ENCODE measurements around the gene PNPLA6. TPM values are rescaled to one million over a fixed set of nuclear protein-coding genes. Genes with fewer than 3 reads are reported as not detected.

The PNPLA6 gene
- total and polyA plus RNA-seq, 9 of the 15 experiments (the other 6 are each of a cell fraction or from before 2014, with no cell fraction given) = 0.07 to 30.2 (median 8.3) TPM

GRCh38 chr19:7515645-7516151 lies 19.8 kb upstream of the PNPLA6 start, which contains the start of gene ZNF358 (continued):
- TF ChIP-seq HMG20A (CRISPR knock-in tag; conservative IDR thresholded peaks at IDR 0.05) (no peak), SMAD2 (IDR thresholded peaks at IDR 0.05; ENCODE audit: low read depth, low read length) (no peak), GTF2A2 (tag; IDR thresholded peaks at IDR 0.05) (no peak), NFRKB (IDR thresholded peaks at IDR 0.05; ENCODE audit: low read depth) (peak; percentile 42; the same call in 1 of the 2 replicates), NCOA4 (IDR thresholded peaks at IDR 0.05; ENCODE audit: partially characterized antibody) (no peak), GATAD2B (IDR thresholded peaks at IDR 0.05; ENCODE audit: borderline replicate concordance) (no peak), PHF8 (IDR thresholded peaks at IDR 0.05; ENCODE audit: borderline replicate concordance, low read length) (peak; percentile 35; the same call in 1 of the 2 replicates), BCOR (IDR thresholded peaks at IDR 0.05) (peak; percentile 32; the same call in 1 of the 2 replicates), HDAC1 (IDR thresholded peaks at IDR 0.05) (peak in 1 of 2 experiments; percentile 71; a peak in 2 of 4 replicates), E2F6 (IDR thresholded peaks at IDR 0.05; ENCODE audit: borderline replicate concordance in 1 of 2, extremely low read depth in 1 of 2, insufficient read depth in 1 of 2, insufficient read length in 1 of 2, low read depth in 1 of 2, low read length in 1 of 2, poor library complexity in 1 of 2, severe bottlenecking in 1 of 2) (peak in 1 of 2 experiments; percentile 42), CBX2 (IDR thresholded peaks at IDR 0.05; ENCODE audit: insufficient read depth, low read length, poor library complexity, severe bottlenecking) (no peak), MBD2 (IDR thresholded peaks at IDR 0.05; ENCODE audit: borderline replicate concordance, low read depth) (peak; percentile 18; the same call in 1 of the 2 replicates), POLR2G (IDR thresholded peaks at IDR 0.05; ENCODE audit: low read depth, low read length) (peak; percentile 67), POLR2A (conservative IDR thresholded peaks at IDR 0.05) (0 out of 2 replicates have a peak, but pooled peaks have one; percentile 33), L3MBTL2 (IDR thresholded peaks at IDR 0.05) (no peak), ZBTB40 (IDR thresholded peaks at IDR 0.05) (peak; percentile 69), ZBTB40 (CRISPR knock-in tag; IDR thresholded peaks at IDR 0.05) (no peak), TRIM24 (IDR thresholded peaks at IDR 0.05) (0 out of 4 replicates have a peak, but pooled peaks of 1 of the 2 experiments have one; percentile 22), ZEB2 (IDR thresholded peaks at IDR 0.05) (peak; percentile 48; the same call in 1 of the 2 replicates), ZNF551 (CRISPR knock-in tag; IDR thresholded peaks at IDR 0.05) (no peak)
